LNCaP clone FGC (cell line): ENCODE data around the gene TFF1.

Experiments used
- DNase-seq: peaks from one replicate; pipeline ENCODE4 v3.0.0-alpha.2; 2011; ENCODE audit warnings: low read depth
- H3K4me3 ChIP-seq: 2 replicates; pipeline ENCODE4 v1.5.1; 2011; ENCODE audit warnings: mild to moderate bottlenecking, low read depth, low read length, control low read depth
- TF ChIP-seq, protein P1 (sequence below): IDR thresholded peaks from 2 replicates; pipeline ENCODE4 v1.5.1; 2012; ENCODE audit warnings: mild to moderate bottlenecking; ENCODE audit not compliant: control insufficient read depth, insufficient read depth; ENCODE audit errors: extremely low read depth

The TFF1 gene

DNA sequence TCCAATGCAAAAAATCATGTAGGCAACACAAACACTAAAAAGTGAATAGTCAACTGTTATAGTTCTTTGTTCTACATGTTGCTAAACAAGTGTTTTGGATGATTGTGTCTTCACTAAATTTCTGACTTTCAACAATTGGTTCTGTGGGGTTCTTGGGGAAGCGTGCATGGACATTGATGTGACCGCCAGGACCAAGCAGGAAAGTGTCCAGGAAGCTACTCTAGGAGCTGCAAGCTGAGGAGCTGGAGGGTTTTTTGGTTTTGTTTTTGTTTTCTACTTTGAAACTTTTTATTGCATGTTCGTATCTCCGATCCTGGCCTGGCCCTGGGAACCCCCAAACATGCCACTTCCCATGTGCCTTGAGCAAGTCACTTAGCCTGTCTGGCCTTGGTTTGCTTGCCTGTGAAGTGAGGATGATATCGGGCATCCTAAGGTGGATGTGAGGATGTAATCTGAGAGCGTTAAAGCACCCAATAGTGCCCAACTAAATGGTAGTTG lies 21.6 kb upstream of the TFF1 start:
- DNase-seq, result no peak
- TF ChIP-seq, protein P1, sequence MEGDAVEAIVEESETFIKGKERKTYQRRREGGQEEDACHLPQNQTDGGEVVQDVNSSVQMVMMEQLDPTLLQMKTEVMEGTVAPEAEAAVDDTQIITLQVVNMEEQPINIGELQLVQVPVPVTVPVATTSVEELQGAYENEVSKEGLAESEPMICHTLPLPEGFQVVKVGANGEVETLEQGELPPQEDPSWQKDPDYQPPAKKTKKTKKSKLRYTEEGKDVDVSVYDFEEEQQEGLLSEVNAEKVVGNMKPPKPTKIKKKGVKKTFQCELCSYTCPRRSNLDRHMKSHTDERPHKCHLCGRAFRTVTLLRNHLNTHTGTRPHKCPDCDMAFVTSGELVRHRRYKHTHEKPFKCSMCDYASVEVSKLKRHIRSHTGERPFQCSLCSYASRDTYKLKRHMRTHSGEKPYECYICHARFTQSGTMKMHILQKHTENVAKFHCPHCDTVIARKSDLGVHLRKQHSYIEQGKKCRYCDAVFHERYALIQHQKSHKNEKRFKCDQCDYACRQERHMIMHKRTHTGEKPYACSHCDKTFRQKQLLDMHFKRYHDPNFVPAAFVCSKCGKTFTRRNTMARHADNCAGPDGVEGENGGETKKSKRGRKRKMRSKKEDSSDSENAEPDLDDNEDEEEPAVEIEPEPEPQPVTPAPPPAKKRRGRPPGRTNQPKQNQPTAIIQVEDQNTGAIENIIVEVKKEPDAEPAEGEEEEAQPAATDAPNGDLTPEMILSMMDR, result no peak

DNA sequence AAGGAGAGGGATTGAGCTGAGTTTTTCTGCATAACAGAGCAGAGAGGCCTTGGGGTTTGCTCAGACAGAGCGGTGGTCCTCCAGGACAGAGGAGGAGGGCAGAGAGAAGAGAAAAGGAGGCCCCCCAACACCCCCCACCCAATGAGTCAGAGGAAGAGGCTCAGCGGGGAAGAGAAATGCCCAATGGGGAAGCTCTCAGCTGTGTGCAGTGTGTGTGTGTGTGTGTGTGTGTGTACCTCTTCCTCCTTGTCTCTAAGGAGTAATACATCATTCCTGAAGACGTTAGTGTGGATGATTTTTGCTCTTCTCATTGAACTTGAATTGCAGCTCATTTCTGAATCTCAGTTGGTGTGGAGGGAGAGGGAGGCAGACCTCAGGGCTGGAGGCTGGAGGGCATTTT lies 20.8 kb upstream of the TFF1 start:
- TF ChIP-seq, protein P1, result no peak
- H3K4me3 ChIP-seq, result no peak overlapping the region
- no peak for DNase-seq

More for the DNA sequence above, 21.6 kb upstream of the TFF1 start:
- H3K4me3 ChIP-seq, result no peak overlapping the region

DNA sequence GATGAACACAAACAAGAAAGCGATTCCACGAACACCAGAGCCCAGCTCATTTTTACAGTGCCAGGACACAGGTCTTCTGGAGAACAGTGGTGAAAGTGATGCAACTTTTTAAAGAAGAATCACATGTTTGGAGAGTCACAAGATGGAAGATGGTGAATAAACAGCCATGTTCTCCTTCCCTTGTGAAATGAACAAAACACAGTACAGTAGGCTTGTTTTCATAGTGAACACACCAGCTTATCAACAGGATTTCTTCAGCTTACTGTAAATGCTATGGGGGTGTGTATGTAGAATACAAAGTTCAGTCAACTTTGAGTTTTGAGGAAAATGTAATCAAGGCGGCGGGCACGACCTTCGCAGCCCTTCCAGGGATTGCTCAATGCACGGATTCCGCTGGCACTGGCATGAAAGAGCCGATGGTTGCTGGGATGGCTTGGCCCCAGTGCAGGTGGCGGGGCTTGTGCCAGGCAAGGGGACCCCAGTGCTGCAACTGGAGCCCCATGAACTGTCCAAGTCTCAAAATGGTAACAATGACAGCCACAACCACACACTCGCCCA lies 19.8 kb upstream of the TFF1 start:
- no peak overlapping the region for H3K4me3 ChIP-seq
- TF ChIP-seq, protein P1, result no peak
- no peak for DNase-seq

DNA sequence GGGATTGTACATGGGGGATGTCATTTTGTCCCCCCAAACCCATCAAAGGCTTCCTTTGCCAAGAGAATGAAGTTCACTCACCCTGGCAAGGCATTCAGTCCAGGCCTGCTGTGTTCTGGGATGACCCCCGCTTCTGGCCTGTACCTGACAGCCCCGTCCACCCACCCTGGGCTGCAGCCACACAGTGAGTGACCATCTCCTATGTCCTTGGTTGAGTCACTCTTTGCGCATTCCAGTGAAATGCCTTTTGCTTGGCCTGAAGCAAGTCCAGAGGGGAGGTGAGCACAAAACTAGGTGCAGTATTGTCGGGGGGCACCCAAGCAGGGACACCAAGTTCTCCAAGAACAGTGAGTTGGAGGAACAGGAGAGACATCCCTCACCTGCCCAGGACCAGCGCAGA lies 19.3 kb upstream of the TFF1 start:
- no peak for DNase-seq
- no peak overlapping the region for H3K4me3 ChIP-seq
- TF ChIP-seq, protein P1, result no peak

DNA sequence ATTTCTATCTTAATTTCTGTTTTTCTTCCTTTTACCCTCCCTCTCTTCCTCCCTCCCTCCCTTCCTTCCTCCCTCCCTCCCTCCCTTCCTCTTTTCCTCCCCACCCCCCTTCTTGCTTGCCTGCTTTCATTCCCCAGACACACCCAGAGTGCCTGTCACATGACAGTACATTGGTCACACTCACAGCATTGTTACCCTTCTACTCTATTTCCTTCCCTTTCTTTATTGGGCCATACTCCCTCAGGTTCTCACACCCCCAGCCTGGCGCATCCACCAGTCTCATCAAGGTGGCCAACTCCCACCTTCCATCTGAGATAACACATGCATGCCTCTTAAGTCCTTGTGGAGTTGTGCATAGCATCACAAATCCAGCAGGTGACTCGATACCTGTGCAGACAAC lies 18.7 kb upstream of the TFF1 start:
- TF ChIP-seq, protein P1, result no peak
- H3K4me3 ChIP-seq, result no peak overlapping the region
- no peak for DNase-seq

DNA sequence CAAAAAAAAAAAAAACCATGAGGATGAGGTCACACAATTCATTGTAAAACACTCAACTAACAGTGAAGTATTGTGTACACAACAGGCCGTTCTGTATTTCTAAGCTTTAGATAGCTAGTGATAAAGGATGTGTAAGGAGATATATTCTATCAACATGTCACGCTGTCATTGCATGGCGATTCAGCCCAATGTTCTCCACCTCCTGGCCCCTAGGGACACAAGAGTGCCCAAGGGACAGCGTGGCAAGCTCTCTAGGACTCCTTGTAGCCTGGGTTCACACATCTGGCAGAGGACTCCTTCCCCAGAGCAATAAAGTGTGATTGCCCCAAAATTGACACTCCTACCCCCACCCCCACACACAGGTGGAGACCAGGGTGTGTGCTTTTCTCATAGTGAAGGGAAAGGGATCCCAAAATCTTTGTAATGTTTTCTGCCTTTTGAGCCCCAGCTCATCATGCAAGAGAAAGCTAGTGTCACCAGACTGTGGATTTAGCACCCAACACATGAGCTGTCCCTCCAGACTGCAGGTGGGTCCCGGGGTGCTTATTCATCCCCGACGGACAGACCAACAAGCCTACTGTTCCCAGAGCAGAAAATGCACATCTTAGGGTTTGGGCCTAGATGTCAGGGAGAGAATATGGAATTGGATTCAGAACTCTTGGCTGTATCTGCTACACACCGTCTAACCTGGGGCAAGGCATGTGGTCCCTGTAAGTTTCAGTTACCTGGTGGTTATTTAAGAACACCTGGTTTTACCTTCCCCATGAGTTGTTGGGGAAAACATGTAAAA lies 18.0 kb upstream of the TFF1 start:
- TF ChIP-seq, protein P1, result peak; percentile 26; the same call in 1 of the 2 replicates
- DNase-seq, result peak; percentile 40
- H3K4me3 ChIP-seq, result no peak overlapping the region

DNA sequence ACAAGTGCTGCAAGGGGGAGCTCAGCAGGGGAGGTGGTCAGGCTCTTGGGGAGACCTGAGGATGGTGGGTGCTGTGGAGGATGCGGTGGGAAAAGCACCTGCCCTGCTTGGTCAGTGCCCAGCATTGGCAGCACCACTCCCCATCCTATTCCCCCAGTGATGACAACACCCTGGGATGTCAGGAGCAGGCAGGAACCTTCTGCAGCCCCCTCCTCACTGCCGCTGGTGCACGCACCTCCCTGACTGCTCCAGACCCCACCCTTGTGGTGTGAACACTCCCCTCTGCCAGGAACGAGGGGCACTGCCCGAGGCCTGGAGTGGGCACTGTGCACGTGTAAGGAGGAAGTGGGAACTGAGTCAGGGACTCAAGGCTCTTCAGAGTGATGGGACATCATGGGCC lies 17.0 kb upstream of the TFF1 start:
- TF ChIP-seq, protein P1, result no peak
- no peak for DNase-seq
- no peak overlapping the region for H3K4me3 ChIP-seq
